GM19455 (cell line): Measurements from ENCODE around the gene BIK.
A peak's percentile ranks its signal among the peaks of the same experiment; 100 is the strongest.

Experiments used
- ATAC-seq: cut with Tn5 transposase; IDR thresholded peaks from one replicate; pipeline ENCODE4 v1.9.1; 2021; ENCODE audit not compliant: unreplicated experiment

BIK gene

GRCh38 chr22:43110444-43110926, at the start of gene BIK:
Gene BIK (plus strand): TSS chr22:43110750. CDS start chr22:43124023, 13,273 bp downstream.
- no peak for ATAC-seq

- ATAC-seq: no peak
Observed at GRCh38 chr22:43066134-43066533, 44.4 kb upstream of the BIK start.

- no peak for ATAC-seq
Observed at GRCh38 chr22:43066844-43067385, 43.6 kb upstream of the BIK start.

- no peak for ATAC-seq
Observed at GRCh38 chr22:43077121-43077877, 33.3 kb upstream of the BIK start.

- ATAC-seq: no peak
Observed at GRCh38 chr22:43078522-43078921, 32.0 kb upstream of the BIK start.

GRCh38 chr22:43079742-43080141, 30.8 kb upstream of the BIK start:
- ATAC-seq: no peak

GRCh38 chr22:43080616-43081015, 29.9 kb upstream of the BIK start:
- no peak for ATAC-seq

- no peak for ATAC-seq
Observed at GRCh38 chr22:43081968-43082367, 28.6 kb upstream of the BIK start.

GRCh38 chr22:43085658-43086606, 24.6 kb upstream of the BIK start:
- no peak for ATAC-seq

GRCh38 chr22:43088627-43088983, 21.9 kb upstream of the BIK start:
- ATAC-seq: no peak

- peak; percentile 68 for ATAC-seq
Observed at GRCh38 chr22:43088984-43089717, 21.4 kb upstream of the BIK start, which contains the start of gene TTLL1. Gene TTLL1 (minus strand): TSS chr22:43089391. CDS start chr22:43075586, 13,805 bp downstream.

- ATAC-seq: no peak
Observed at GRCh38 chr22:43090130-43090789, 20.3 kb upstream of the BIK start.

GRCh38 chr22:43092085-43092484, 18.5 kb upstream of the BIK start:
- no peak for ATAC-seq

GRCh38 chr22:43094085-43094484, 16.5 kb upstream of the BIK start:
- no peak for ATAC-seq

GRCh38 chr22:43094551-43094950, 16.0 kb upstream of the BIK start:
- ATAC-seq: no peak

GRCh38 chr22:43096420-43096819, 14.1 kb upstream of the BIK start:
- ATAC-seq: no peak

- no peak for ATAC-seq
Observed at GRCh38 chr22:43098356-43098755, 12.2 kb upstream of the BIK start.

GRCh38 chr22:43099095-43099494, 11.5 kb upstream of the BIK start:
- ATAC-seq: no peak

- ATAC-seq: no peak
Observed at GRCh38 chr22:43100225-43100624, 10.3 kb upstream of the BIK start.

- ATAC-seq: no peak
Observed at GRCh38 chr22:43101306-43101705, 9.2 kb upstream of the BIK start.
